ENCODE data around the gene FGF14.

DNA sequence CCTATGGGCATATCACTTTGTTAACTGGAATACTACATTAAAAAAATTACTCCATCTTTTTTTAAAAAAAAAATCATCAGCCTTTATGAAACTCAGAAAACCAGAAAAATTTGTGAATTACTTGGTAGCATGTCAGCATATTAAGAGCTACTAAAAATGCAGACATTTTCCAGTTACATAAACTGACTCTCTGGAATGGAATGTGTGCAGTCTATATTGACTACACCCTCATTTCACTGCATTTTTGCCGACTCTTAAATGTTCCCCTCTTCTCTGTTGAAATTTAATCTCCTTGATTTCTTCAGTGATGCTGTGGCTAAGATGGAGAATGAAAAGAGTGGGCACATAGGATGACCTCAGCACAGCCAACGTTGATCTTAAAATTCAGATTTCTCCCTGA lies 555.6 kb downstream of the FGF14 start:
- TF ChIP-seq POLR2A (IDR thresholded peaks at IDR 0.05) (no peak), POLR2AphosphoS5 (IDR thresholded peaks at IDR 0.05) (no peak)
- TF ChIP-seq, protein P1, sequence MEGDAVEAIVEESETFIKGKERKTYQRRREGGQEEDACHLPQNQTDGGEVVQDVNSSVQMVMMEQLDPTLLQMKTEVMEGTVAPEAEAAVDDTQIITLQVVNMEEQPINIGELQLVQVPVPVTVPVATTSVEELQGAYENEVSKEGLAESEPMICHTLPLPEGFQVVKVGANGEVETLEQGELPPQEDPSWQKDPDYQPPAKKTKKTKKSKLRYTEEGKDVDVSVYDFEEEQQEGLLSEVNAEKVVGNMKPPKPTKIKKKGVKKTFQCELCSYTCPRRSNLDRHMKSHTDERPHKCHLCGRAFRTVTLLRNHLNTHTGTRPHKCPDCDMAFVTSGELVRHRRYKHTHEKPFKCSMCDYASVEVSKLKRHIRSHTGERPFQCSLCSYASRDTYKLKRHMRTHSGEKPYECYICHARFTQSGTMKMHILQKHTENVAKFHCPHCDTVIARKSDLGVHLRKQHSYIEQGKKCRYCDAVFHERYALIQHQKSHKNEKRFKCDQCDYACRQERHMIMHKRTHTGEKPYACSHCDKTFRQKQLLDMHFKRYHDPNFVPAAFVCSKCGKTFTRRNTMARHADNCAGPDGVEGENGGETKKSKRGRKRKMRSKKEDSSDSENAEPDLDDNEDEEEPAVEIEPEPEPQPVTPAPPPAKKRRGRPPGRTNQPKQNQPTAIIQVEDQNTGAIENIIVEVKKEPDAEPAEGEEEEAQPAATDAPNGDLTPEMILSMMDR (IDR thresholded peaks at IDR 0.05), result no peak
